H9 (cell line): ENCODE results near the gene USP3. TPM values are rescaled to one million over a fixed set of nuclear protein-coding genes. Genes with fewer than 3 reads are reported as not detected.

Experiments
- DNase-seq: peaks from one replicate; pipeline ENCODE4 v3.0.0-alpha.2; 2017
- H2AFZ ChIP-seq: one replicate; pipeline ENCODE4 v1.6.1; 2013; ENCODE audit warnings: mild to moderate bottlenecking, low read length, control low read depth, moderate library complexity
- H2AK5ac ChIP-seq: 2 replicates; pipeline ENCODE4 v1.6.1; 2013; ENCODE audit warnings: low read length, control low read depth, mixed read lengths; ENCODE audit not compliant: insufficient read length
- H2BK120ac ChIP-seq: one replicate; pipeline ENCODE4 v1.6.1; 2013; ENCODE audit warnings: low read depth, mild to moderate bottlenecking, low read length, control low read depth, inconsistent platforms; ENCODE audit not compliant: poor library complexity, severe bottlenecking
- H2BK12ac ChIP-seq: 2 replicates; pipeline ENCODE4 v1.6.1; 2013; ENCODE audit warnings: low read length, control low read depth, mixed read lengths, low read depth; ENCODE audit not compliant: insufficient read length
- H2BK15ac ChIP-seq: 2 replicates; pipeline ENCODE4 v1.6.1; 2013; ENCODE audit warnings: low read depth, low read length, control low read depth
- H2BK20ac ChIP-seq: one replicate; pipeline ENCODE4 v1.6.1; 2013; ENCODE audit warnings: low read depth, mild to moderate bottlenecking, low read length, control low read depth, inconsistent platforms; ENCODE audit not compliant: poor library complexity, severe bottlenecking
- H2BK5ac ChIP-seq: 2 replicates; pipeline ENCODE4 v1.6.1; 2013; ENCODE audit warnings: low read length, control low read depth, mixed read lengths; ENCODE audit not compliant: insufficient read length
- H3K14ac ChIP-seq: 2 replicates; pipeline ENCODE4 v1.6.1; 2013; ENCODE audit warnings: low read length, control low read depth; ENCODE audit not compliant: insufficient read depth
- H3K18ac ChIP-seq: 2 replicates; pipeline ENCODE4 v1.6.1; 2013; ENCODE audit warnings: low read depth, mild to moderate bottlenecking, mixed read lengths, low read length, control low read depth; ENCODE audit not compliant: insufficient read length
- H3K23ac ChIP-seq: 2 replicates; pipeline ENCODE4 v1.6.1; 2013; ENCODE audit warnings: low read length, control low read depth, mixed read lengths, low read depth; ENCODE audit not compliant: insufficient read length
- H3K23me2 ChIP-seq: 2 replicates; pipeline ENCODE4 v1.6.1; 2013; ENCODE audit warnings: low read depth, mild to moderate bottlenecking, mixed read lengths, low read length, control low read depth; ENCODE audit not compliant: insufficient read length, poor library complexity, severe bottlenecking
- H3K27ac ChIP-seq: 2 replicates; pipeline ENCODE4 v1.5.1; 2013; ENCODE audit warnings: low read length, control low read depth, mixed read lengths, low read depth; ENCODE audit not compliant: insufficient read length
- H3K27me3 ChIP-seq: 2 replicates; pipeline ENCODE4 v1.6.1; 2013; ENCODE audit warnings: low read length, control low read depth, inconsistent platforms; ENCODE audit not compliant: insufficient read depth
- H3K4ac ChIP-seq: 2 replicates; pipeline ENCODE4 v1.6.1; 2013; ENCODE audit warnings: low read depth, mild to moderate bottlenecking, control low read depth, inconsistent platforms, low read length, moderate library complexity
- H3K4me1 ChIP-seq: 2 replicates; pipeline ENCODE4 v1.6.1; 2013; ENCODE audit warnings: low read length, control low read depth, inconsistent platforms; ENCODE audit not compliant: insufficient read depth
- H3K4me2 ChIP-seq: 2 replicates; pipeline ENCODE4 v1.6.1; 2013; ENCODE audit warnings: low read length, control low read depth, mixed read lengths; ENCODE audit not compliant: insufficient read length, insufficient read depth
- H3K56ac ChIP-seq: 2 replicates; pipeline ENCODE4 v1.6.1; 2013; ENCODE audit warnings: low read depth, mild to moderate bottlenecking, mixed read lengths, low read length, control low read depth; ENCODE audit not compliant: insufficient read length
- H3K79me1 ChIP-seq: 2 replicates; pipeline ENCODE4 v1.6.1; 2013; ENCODE audit warnings: low read depth, mild to moderate bottlenecking, moderate library complexity, low read length, control low read depth, inconsistent platforms; ENCODE audit not compliant: insufficient read depth, poor library complexity, severe bottlenecking
- H3K79me2 ChIP-seq: 2 replicates; pipeline ENCODE4 v1.6.1; 2013; ENCODE audit warnings: low read length, control low read depth, inconsistent platforms; ENCODE audit not compliant: insufficient read depth
- H3K9ac ChIP-seq: 2 replicates; pipeline ENCODE4 v1.6.1; 2013; ENCODE audit warnings: low read length, control low read depth, mixed read lengths; ENCODE audit not compliant: insufficient read length; ENCODE audit errors: extremely low read depth
- H3K9me3 ChIP-seq: one replicate; pipeline ENCODE4 v1.6.1; 2013; ENCODE audit warnings: low read depth, low read length, inconsistent platforms; ENCODE audit not compliant: control insufficient read depth
- H3T11ph ChIP-seq: one replicate; pipeline ENCODE4 v1.6.1; 2013; ENCODE audit warnings: mild to moderate bottlenecking, low read length, control low read depth, inconsistent platforms
- H4K20me1 ChIP-seq: one replicate; pipeline ENCODE4 v1.6.1; 2013; ENCODE audit not compliant: control insufficient read depth, insufficient read length, insufficient read depth
- H4K5ac ChIP-seq: 2 replicates; pipeline ENCODE4 v1.6.1; 2013; ENCODE audit warnings: low read depth, mild to moderate bottlenecking, mixed read lengths, low read length, control low read depth; ENCODE audit not compliant: insufficient read length
- H4K8ac ChIP-seq: replicated peaks from 2 replicates; pipeline ENCODE4 v1.6.1; 2013; ENCODE audit warnings: low read length, control low read depth, mixed read lengths, low read depth; ENCODE audit not compliant: insufficient read length
- H4K91ac ChIP-seq: 2 replicates; pipeline ENCODE4 v1.6.1; 2013; ENCODE audit warnings: low read depth, mild to moderate bottlenecking, moderate library complexity, mixed read lengths, low read length, control low read depth; ENCODE audit not compliant: insufficient read length
- H3K27ac Mint-ChIP-seq, 3 experiments: 2 replicates in 2 of 3; 3 replicates in 1 of 3; pipeline ENCODE4 v1.8.0; 2020 to 2021; ENCODE audit warnings: mixed read lengths in 3 of 3, mild to moderate bottlenecking in 1 of 3, moderate library complexity in 1 of 3
- H3K27me3 Mint-ChIP-seq: 2 replicates; pipeline ENCODE4 v1.8.0; 2021; ENCODE audit warnings: low read depth, mild to moderate bottlenecking, moderate library complexity, mixed read lengths
- H3K36me3 Mint-ChIP-seq, 3 experiments: 2 replicates in 2 of 3; 3 replicates in 1 of 3; pipeline ENCODE4 v1.8.0; 2020 to 2021; ENCODE audit warnings: low read depth in 3 of 3, mixed read lengths in 3 of 3; ENCODE audit not compliant: insufficient read depth in 1 of 3
- H3K4me1 Mint-ChIP-seq, 2 experiments: 2 replicates each; pipeline ENCODE4 v1.8.0; 2020; ENCODE audit warnings: mixed read lengths in 2 of 2
- H3K4me3 Mint-ChIP-seq, 2 experiments: 2 replicates in 1 of 2; 3 replicates in 1 of 2; pipeline ENCODE4 v1.8.0; 2020 to 2021; ENCODE audit warnings: mild to moderate bottlenecking in 2 of 2, mixed read lengths in 2 of 2, moderate library complexity in 1 of 2
- H3K9me3 Mint-ChIP-seq, 2 experiments: 2 replicates in 1 of 2; 3 replicates in 1 of 2; pipeline ENCODE4 v1.8.0; 2020; ENCODE audit warnings: mild to moderate bottlenecking in 2 of 2, mixed read lengths in 2 of 2, moderate library complexity in 1 of 2
- WGBS: extraction: QIAGEN DNeasy Blood & Tissue Kit; methylation state at CpG from one replicate; pipeline ENCODE4 v1.1.7; 2013; ENCODE audit warnings: missing lambda C conversion rate, low lambda C conversion rate, mixed read lengths; ENCODE audit not compliant: insufficient read length; ENCODE audit errors: extremely low coverage; 5-methylcytosine and 5-hydroxymethylcytosine counted together
- total RNA-seq: library from RNA; stranded (reverse); gene quantifications from 2 replicates; pipeline ENCODE4 v1.2.1, GENCODE V29; 2021
- TF ChIP-seq, protein P1 (sequence below): fragments of 200-600 bp; sonication (generic); conservative IDR thresholded peaks from 3 replicates; pipeline ENCODE4 v1.8.0; 2021; ENCODE audit warnings: antibody characterized with exemption, mild to moderate bottlenecking

USP3 gene
- total RNA-seq, 1 experiment from 2014 or later: 14.2 TPM

DNA sequence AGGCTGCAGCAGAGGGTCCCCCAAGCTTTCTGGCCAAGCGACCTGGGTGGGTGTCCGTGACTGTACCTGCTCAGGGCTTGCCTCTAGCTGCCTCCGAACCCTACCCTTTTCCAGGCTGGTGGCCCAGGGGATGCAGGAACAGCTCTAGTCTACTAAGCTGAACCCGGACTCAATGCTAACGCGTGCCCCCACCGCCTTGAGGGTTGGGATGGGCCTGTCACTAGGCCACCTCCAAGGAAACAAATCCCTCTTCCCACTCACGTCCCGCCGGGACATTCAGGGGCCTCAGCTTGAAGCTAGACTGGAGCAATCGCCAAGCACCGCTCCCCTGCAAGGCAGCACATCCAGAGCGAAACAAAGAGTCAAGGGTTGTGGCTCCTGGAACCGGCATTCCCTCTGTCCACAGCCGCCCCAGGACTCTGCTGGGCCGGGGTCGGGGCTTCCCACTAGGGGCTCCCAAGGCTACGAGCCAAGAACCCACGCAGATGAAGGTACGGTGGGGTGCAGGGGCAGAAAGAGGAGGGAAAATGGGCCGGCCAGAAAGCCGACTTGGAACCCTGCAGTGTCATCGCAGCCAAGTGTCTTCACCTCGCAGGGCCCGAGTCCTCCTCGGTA is 95.7 kb downstream of the USP3 start:
- peaks cover 3% of the 10 kb centered on the region; the same call in 1 of the 2 replicates for H3K27me3 ChIP-seq
- H3K9ac ChIP-seq: no peak overlapping the region
- no peaks in the 10 kb centered on the region for H3K9me3 ChIP-seq
- H4K91ac ChIP-seq: no peak overlapping the region
- no peak overlapping the region for H4K5ac ChIP-seq
- no peaks in the 10 kb centered on the region for H3K9me3 Mint-ChIP-seq
- H3K14ac ChIP-seq: peak overlapping the region; percentile 25; the same call in 1 of the 2 replicates
- H3K79me2 ChIP-seq: no peaks in the 10 kb centered on the region
- H3K4me1 Mint-ChIP-seq: peaks cover 16 to 35% of the 10 kb centered on the region in 2 experiments
- no peak overlapping the region for H2BK120ac ChIP-seq
- no peak overlapping the region for H3K23ac ChIP-seq
- no peaks in the 10 kb centered on the region; a peak in 1 of 7 replicates for H3K36me3 Mint-ChIP-seq
- no peak overlapping the region for H2BK12ac ChIP-seq
- H3K4me2 ChIP-seq: peak overlapping the region; percentile 81
- TF ChIP-seq, protein P1, sequence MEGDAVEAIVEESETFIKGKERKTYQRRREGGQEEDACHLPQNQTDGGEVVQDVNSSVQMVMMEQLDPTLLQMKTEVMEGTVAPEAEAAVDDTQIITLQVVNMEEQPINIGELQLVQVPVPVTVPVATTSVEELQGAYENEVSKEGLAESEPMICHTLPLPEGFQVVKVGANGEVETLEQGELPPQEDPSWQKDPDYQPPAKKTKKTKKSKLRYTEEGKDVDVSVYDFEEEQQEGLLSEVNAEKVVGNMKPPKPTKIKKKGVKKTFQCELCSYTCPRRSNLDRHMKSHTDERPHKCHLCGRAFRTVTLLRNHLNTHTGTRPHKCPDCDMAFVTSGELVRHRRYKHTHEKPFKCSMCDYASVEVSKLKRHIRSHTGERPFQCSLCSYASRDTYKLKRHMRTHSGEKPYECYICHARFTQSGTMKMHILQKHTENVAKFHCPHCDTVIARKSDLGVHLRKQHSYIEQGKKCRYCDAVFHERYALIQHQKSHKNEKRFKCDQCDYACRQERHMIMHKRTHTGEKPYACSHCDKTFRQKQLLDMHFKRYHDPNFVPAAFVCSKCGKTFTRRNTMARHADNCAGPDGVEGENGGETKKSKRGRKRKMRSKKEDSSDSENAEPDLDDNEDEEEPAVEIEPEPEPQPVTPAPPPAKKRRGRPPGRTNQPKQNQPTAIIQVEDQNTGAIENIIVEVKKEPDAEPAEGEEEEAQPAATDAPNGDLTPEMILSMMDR: no peak
- peak overlapping the region in 1 of 3 experiments; percentile 62; a peak in 2 of 7 replicates for H3K27ac Mint-ChIP-seq
- no peak overlapping the region for H2AK5ac ChIP-seq
- no peak overlapping the region for H4K8ac ChIP-seq
- no peaks in the 10 kb centered on the region for H4K20me1 ChIP-seq
- H2AFZ ChIP-seq: no peak overlapping the region
- DNase-seq: peak; percentile 51
- peak overlapping the region; percentile 62 to 74 for H3K4me3 Mint-ChIP-seq
- no CpG with 5 or more reads among the region's 26 CpGs for WGBS
- H3T11ph ChIP-seq: no peak overlapping the region
- no peak overlapping the region for H3K27ac ChIP-seq
- H3K27me3 Mint-ChIP-seq: peaks cover 36% of the 10 kb centered on the region
- no peaks in the 10 kb centered on the region for H3K4me1 ChIP-seq
- no peak overlapping the region for H2BK15ac ChIP-seq
- no peak overlapping the region for H3K56ac ChIP-seq
- H3K23me2 ChIP-seq: peaks cover 11% of the 10 kb centered on the region
- no peaks in the 10 kb centered on the region for H3K79me1 ChIP-seq
- no peak overlapping the region for H2BK5ac ChIP-seq
- H3K18ac ChIP-seq: peak overlapping the region; percentile 6
- H3K4ac ChIP-seq: no peak overlapping the region
- H2BK20ac ChIP-seq: no peak overlapping the region
